LoVo (cell line): ENCODE measurements around the gene TBC1D22A.

ENCODE experiments used
- DNase-seq: peaks from one replicate; pipeline ENCODE4 v3.0.0-alpha.2; 2016; ENCODE audit warnings: low spot score

Gene TBC1D22A

DNA sequence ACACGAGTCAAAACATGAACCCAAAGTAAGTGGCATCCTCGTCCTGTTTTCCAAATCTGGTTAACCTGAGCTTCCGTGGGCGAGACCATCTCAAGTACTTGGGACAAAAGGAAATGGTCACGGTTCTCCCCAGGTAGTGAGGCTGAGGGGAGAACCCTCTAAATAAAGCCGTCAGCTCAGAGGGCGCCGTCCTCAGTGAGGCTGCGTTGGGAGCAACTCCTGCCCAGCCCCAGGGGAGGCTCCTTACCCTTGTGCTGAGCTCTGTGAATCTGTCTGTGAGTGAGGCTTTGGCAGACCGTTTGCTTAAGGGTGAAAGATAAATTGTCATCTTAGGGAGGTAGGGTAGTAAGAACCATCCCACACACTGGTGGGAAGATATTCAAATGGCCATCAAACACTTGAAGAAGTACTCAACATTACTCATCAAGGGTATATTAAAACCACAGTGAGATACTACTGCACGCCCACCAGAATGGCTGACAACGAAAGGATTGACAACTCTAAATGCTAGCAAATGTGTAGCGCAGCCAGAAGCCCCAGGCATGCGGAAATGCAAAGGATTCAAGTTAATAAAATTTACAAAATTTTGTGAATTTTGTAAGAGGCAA lies 321.0 kb downstream of the TBC1D22A start:
- DNase-seq, result no peak

DNA sequence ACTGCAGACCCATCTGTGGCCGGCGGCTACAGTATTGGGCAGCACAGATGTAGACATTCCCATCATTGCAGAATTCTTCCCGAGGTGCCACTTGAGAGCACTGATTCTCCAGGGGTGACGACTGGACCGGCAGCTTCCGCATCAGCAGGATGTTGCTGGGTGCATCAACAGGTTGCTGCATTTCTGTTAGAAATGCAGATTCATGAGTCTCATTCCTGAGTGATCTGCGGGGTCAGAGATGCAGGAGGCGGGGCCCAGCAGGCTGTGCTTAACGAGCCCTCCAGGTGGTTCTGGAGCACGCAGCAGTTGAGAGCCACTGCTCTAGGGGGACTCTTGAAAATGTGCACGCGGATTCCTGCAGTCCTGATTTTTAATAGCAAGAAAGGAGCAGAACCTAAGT lies 321.8 kb downstream of the TBC1D22A start:
- no peak for DNase-seq

DNA sequence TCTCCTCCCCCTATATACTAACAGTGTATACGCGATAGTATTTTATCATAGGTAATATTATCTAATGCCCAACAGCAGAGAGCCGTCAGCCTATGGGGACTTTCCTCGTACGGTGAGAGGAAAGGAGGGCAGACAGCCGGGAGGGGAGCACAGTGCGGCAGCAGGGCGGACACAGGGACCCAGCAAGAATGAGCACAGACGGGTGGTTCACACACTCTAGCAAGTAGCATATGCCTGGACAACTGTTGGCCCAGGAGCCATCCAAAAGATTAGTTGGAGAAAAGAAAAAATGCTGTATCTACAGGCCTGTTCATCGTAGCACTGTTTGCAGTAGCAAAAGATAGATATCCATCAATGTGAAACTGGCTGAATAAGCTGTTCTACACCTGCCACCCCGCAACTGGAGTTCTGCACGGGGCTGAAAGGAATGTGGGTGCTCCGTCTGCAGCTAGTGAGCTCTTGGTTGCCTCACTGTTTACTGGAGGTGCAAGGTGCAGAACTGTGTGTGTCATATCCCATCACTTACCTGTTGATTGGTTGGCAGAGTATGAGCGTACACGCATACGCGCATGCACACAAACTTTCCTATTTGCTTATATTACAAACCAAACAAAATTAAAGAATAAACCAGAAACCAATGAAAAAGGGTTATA lies 324.3 kb downstream of the TBC1D22A start:
- DNase-seq, result no peak

GRCh38 chr22:47088480-47089158 lies 326.2 kb downstream of the TBC1D22A start:
- no peak for DNase-seq

DNA sequence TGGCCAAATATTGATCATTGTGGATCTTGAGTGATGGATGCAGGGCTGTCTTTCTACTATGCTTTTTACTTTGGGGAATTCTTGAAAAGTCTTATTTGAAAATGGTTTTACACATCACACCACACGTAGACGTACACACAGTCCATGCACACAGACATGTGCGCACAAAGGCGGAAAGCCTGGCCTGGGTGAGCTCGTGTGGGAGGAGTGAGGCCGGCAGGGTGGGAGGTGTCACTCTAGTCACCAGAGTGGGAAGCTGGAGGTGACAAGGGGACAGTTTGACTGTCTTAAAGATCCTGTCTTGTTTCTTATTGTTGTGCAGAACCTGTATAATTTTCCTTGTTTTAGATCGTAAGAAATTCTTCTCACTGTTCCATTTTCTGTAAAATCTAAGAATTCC lies 326.9 kb downstream of the TBC1D22A start:
- no peak for DNase-seq

DNA sequence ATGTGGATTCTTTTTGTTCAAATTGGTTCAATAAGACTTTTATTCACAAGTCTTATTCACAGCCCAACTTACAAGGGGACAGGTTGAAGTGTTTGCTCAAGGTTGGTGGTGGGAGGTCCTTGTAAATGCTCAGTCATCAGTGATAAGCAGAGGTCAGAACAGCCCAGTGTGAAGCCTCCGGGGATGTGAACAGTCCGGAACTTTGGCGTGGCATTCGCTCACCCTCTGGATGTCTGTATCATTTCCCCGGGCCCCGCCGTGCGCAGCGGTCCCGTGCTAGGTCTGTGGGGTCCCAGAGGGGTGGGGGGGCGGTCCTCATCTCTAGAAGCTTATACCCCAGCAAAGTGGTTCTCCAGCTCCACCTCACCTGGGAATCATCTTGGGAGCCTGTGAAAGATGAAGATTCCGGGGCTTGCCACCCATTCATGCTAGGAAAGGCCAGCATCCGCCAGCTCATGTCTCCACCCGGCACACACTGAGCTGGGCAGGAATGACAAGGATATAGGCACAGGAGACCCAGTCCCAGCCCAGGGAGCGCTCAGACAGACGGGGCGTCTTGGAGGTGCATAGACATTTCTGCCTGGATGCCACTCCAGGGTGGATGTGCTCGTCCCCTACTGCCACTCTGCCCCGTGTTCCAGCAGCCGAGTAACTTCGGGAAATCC lies 327.5 kb downstream of the TBC1D22A start:
- no peak for DNase-seq

DNA sequence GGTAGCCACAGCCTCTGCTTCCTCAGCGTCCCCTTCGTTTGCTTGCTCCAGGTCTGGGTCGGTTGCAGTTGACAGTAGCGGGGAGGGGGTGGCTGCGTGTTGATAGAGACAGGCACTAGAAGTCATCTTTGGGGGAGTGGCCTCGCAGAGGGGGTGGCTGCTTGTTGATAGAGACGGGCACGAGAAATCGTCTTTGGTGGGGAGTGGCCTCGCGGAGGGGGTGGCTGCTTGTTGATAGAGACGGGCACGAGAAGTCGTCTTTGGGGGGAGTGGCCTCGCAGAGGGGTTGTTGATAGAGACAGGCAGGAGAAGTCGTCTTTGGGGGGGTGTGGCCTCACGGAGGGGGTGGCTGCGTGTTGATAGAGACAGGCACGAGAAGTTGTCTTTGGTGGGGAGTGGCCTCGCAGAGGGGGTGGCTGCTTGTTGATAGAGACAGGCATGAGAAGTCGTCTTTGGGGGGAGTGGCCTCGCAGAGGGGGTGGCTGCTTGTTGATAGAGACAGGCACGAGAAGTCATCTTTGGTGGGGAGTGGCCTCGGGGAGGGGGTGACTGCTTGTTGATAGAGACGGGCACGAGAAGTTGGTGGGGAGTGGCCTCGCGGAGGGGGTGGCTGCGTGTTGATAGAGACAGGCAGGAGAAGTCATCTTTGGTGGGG lies 328.3 kb downstream of the TBC1D22A start:
- DNase-seq, result no peak

DNA sequence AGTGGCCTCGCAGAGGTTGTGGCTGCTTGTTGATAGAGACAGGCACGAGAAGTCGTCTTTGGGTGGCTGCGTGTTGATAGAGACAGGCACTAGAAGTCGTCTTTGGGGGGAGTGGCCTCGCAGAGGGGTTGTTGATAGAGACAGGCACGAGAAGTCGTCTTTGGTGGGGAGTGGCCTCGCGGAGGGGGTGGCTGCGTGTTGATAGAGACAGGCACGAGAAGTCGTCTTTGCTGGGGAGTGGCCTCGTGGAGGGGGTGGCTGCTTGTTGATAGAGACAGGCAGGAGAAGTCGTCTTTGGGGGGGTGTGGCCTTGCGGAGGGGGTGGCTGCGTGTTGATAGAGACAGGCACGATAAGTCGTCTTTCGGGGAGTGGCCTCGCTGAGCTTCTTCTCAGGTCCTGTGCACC lies 328.8 kb downstream of the TBC1D22A start:
- DNase-seq, result no peak

GRCh38 chr22:47091921-47092700 lies 329.7 kb downstream of the TBC1D22A start:
- no peak for DNase-seq

GRCh38 chr22:47092896-47093311 lies 330.5 kb downstream of the TBC1D22A start:
- no peak for DNase-seq

- DNase-seq, result no peak
Measured at GRCh38 chr22:47093720-47094119, 331.3 kb downstream of the TBC1D22A start.

GRCh38 chr22:47094861-47095330 lies 332.4 kb downstream of the TBC1D22A start:
- DNase-seq, result peak; percentile 25

GRCh38 chr22:47095395-47096122 lies 333.1 kb downstream of the TBC1D22A start:
- DNase-seq, result no peak

GRCh38 chr22:47098121-47098520 lies 335.7 kb downstream of the TBC1D22A start:
- no peak for DNase-seq

DNA sequence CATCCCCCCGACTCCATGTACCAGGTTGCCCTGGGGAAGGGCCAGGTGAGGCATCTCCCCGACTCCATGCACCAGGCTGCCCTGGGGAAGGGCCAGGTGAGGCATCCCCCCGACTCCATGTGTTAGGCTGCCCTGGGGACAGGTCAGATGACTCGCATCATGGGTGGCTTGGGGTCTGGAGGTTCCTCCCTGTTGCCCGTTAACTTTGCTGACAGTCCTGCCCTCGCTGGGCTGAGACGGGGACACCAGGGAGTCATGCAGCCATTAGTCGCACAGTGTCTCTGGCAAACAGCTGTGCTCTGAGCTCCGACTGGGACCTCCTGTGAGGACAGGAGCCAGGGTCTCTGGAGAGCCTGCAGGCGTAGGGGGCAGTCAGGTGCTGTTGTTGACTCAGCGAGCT lies 336.1 kb downstream of the TBC1D22A start:
- no peak for DNase-seq

DNA sequence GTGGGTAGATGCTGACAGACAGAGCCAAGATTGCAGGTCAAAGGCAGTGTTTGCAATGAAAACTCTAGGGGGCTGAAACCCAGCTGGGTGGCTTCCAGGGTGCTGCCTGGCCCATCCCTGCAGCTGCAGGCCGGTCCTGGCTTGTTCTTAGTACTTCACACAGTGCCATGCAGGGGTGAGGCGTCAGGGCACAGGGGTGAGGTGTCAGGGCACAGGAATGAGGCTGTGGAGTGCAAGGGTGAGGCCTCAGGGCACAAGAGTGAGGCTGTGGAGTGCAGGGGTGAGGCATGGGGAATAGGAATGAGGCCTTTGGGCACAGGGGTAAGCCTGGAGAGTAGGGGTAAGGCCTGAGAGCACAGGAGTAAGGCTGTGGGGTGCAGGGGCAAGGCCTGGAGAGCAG lies 337.6 kb downstream of the TBC1D22A start:
- no peak for DNase-seq

DNA sequence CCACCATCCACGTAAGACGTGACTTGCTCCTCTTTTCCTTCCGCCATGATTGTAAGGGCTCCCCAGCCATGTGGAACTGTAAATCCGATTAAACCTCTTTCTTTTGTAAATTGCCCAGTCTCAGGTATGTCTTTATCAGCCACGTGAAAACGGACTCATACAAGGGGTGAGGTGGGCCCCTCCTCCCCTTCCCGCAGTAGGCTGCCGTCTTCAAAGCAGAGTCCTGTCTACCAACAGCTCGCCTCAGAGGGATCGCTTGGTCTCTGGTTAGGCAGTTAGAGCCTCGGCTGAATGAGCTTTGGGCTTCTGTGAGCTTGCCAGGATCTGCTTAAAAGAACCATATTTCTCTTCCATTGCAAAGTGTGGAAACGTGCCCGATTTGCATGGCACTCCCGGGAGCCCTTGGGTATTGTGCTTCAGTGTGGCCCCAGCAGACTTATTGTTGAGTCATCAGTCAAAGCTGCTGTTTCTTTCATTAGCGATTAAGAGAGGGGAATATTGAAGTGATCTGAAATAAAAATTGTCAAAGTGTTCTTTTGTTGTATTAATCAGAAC lies 338.3 kb downstream of the TBC1D22A start:
- no peak for DNase-seq

- no peak for DNase-seq
Measured at GRCh38 chr22:47101321-47101885, 339.0 kb downstream of the TBC1D22A start.

- no peak for DNase-seq
Measured at GRCh38 chr22:47102081-47102480, 339.6 kb downstream of the TBC1D22A start.

GRCh38 chr22:47102648-47103047 lies 340.2 kb downstream of the TBC1D22A start:
- no peak for DNase-seq
